ENCODE measurements around the gene MYH11.

MYH11 gene

GRCh38 chr16:15856901-15857698, at the start of gene MYH11:
Gene MYH11, minus strand, starts transcription at chr16:15857028. Its CDS starts 18,776 bp downstream, at chr16:15838252.
- no peak for TF ChIP-seq CTCF (IDR thresholded peaks at IDR 0.05; ENCODE audit: control insufficient read depth, extremely low read depth, insufficient read depth)
- no peak within 1 kb of the TSS for H3K4me3 ChIP-seq (ENCODE audit: low read depth, low read length)
- DNase-seq (ENCODE audit: low read depth): no peak

DNA sequence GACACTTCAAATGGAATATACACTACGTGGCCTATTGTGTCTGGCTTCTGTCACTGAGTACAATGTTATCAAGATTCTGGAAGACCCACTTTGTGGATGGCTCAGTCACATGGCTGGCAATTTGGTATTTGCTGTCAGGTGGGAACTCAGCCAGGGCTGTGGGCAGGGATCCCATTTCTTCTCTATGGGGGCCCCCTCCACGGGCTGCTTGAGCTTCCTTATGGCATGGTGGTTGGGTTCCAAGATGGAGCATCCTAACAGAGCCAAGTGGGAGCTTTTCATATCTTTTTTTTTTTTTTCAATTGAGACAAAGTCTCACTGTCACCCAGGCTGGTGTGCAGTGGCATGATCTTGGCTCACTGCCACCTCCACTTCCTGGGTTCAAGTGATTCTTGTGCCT, 49.6 kb upstream of the MYH11 start:
- TF ChIP-seq CTCF (IDR thresholded peaks at IDR 0.05; ENCODE audit: control insufficient read depth, extremely low read depth, insufficient read depth): no peak
- H3K4me3 ChIP-seq (ENCODE audit: low read depth, low read length): no peak overlapping the region
- no peak for DNase-seq (ENCODE audit: low read depth)

DNA sequence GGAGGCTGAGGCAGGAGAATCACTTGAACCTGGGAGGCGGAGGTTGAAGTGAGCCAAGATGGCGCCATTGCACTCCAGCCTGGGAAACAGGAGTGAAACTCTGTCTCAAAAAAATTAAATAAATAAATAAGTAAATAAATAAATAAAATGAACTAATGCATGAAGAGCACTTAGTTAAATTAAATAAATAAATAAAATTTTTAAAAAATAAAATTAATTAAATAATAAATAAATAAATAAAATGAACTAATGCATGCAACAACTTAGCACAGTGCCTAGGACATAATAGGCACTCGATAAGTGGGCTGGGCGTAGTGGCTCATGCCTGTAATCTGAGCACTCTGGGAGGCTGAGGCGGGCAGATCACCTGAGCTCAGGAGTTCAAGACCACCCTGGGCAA, 47.1 kb upstream of the MYH11 start:
- H3K4me3 ChIP-seq (ENCODE audit: low read depth, low read length): no peak overlapping the region
- no peak for TF ChIP-seq CTCF (IDR thresholded peaks at IDR 0.05; ENCODE audit: control insufficient read depth, extremely low read depth, insufficient read depth)
- DNase-seq (ENCODE audit: low read depth): no peak

DNA sequence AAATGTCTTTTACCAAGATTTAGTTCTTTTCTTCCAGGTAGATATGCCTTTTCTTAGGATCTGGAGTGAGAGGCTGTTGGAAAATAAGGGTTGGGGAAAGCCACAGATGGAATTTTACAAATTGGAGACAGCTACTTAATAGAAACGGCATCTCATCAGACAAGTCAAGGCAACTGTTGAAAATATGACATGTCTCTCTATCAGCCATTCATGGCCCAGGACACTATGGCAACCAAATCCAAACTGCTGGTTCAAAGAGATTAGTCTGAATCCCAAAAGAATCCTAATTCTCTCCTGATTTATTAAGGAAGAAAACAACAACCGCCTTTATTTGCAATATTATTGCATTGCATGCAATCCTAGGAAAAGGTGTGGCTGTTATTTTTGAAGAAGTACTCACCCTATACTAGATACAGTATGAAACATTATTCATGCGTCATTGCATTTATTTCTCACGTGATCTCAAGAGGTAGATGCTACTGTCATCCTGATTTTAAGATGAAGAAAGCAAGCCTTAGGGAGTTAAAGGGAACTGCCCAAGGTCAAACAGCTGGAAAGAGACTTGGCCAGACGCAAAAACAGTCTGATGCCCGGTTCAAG, 44.2 kb upstream of the MYH11 start:
- DNase-seq (ENCODE audit: low read depth): no peak
- no peak for TF ChIP-seq CTCF (IDR thresholded peaks at IDR 0.05; ENCODE audit: control insufficient read depth, extremely low read depth, insufficient read depth)

DNA sequence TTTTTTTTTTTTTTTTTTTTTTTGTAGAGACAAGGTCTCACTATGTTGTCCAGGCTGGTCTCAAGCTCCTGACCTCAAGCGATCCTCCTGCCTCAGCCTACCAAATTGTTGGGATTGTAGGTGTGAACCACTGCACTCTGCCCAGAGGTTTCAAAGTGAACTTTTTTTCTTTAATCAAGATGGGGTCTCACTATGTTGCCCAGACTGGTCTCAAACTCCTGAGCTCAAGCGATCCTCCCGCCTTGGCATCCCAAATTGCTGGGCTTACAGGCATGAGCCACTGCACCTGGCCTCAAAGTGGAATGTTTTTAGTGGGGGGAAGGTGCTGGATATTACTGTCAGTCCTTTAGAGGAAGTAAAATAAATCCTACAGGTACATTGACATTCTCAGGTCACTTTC, 43.5 kb upstream of the MYH11 start:
- no peak for TF ChIP-seq CTCF (IDR thresholded peaks at IDR 0.05; ENCODE audit: control insufficient read depth, extremely low read depth, insufficient read depth)
- no peak overlapping the region for H3K4me3 ChIP-seq (ENCODE audit: low read depth, low read length)
- no peak for DNase-seq (ENCODE audit: low read depth)

More for the DNA sequence above, 44.2 kb upstream of the MYH11 start:
- no peak overlapping the region for H3K4me3 ChIP-seq (ENCODE audit: low read depth, low read length)

DNA sequence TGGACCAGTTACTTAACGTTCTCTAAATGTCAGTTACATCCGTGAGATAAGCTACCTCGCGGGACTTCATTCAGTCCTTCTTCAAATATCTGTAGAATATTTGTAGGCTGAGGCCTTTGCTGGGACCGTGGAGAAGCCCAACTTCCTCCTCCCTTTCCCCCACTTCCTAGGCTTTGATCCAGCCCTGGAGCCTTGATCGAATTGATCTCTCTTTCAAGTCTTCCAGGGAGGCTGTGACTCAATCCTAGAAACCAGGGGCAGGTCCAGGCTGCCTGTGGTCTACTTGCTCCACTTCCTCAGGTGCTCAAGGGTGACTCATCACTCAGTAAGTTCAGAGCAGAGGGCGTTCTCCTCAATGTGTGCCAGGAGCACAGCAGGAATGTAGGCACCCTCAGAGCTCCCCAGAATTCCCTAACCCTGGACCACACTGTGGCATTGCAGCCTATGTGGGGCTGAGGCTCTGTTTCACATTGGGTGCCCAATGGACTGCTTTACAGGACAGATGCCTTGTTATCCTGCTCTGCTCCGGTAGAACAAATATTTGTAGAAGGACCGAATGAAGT, 42.8 kb upstream of the MYH11 start:
- DNase-seq (ENCODE audit: low read depth): no peak
- no peak for TF ChIP-seq CTCF (IDR thresholded peaks at IDR 0.05; ENCODE audit: control insufficient read depth, extremely low read depth, insufficient read depth)

More for the DNA sequence above, 42.8 kb upstream of the MYH11 start:
- no peak overlapping the region for H3K4me3 ChIP-seq (ENCODE audit: low read depth, low read length)

Data from LNCaP clone FGC (cell line).